ENCODE results near the gene PEAR1. TPM values are rescaled to one million over a fixed set of nuclear protein-coding genes. Genes with fewer than 3 reads are reported as not detected.

Gene PEAR1
- total RNA-seq, 1 donor from 2014 or later: 1.8 TPM

- DNase-seq (ENCODE audit: low read depth) (peak; percentile 44), FAIRE-seq (no peak)
- no peaks in the 10 kb centered on the region for H3K27me3 ChIP-seq (ENCODE audit: control insufficient read depth, insufficient read depth, low read length)
- H3K4me3 ChIP-seq (ENCODE audit: low read depth, low read length): no peak overlapping the region
- peaks cover 25% of the 10 kb centered on the region for H3K36me3 ChIP-seq (ENCODE audit: control insufficient read depth, insufficient read depth, low read length)
- no peak for TF ChIP-seq CTCF (IDR thresholded peaks at IDR 0.05; ENCODE audit: insufficient read depth, low read length, severe bottlenecking)
Measured at GRCh38 chr1:156957634-156958033, 64.1 kb downstream of the PEAR1 start.

- DNase-seq (ENCODE audit: low read depth): no peak
- FAIRE-seq: no peak
- peaks cover 30% of the 10 kb centered on the region for H3K36me3 ChIP-seq (ENCODE audit: control insufficient read depth, insufficient read depth, low read length)
- H3K27me3 ChIP-seq (ENCODE audit: control insufficient read depth, insufficient read depth, low read length): no peaks in the 10 kb centered on the region
- no peak for TF ChIP-seq CTCF (IDR thresholded peaks at IDR 0.05; ENCODE audit: insufficient read depth, low read length, severe bottlenecking)
- H3K4me3 ChIP-seq (ENCODE audit: low read depth, low read length): no peak overlapping the region
Measured at GRCh38 chr1:156958247-156958714, 64.8 kb downstream of the PEAR1 start.

DNA sequence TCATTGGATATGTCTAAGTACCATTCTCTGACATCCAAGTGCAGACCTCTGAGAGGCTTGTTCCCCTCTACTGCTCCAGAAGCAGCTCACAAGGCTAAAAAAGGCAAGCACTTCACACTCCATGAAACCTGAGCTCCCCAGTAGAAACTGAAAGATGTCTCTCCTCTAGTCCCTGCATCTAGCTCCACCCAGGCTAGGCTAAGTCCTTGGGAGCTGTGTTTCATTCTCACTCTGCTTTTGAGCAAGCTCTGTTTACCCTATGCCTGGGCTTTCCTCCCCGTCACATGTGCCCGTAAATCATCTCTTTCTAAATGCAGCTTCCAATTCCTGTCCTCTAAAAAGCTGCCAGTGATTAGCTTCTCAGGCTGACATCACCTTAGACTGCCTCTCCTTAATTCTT is 65.9 kb downstream of the PEAR1 start:
- TF ChIP-seq CTCF (IDR thresholded peaks at IDR 0.05; ENCODE audit: insufficient read depth, low read length, severe bottlenecking): no peak
- H3K27me3 ChIP-seq (ENCODE audit: control insufficient read depth, insufficient read depth, low read length): no peaks in the 10 kb centered on the region
- FAIRE-seq: no peak
- H3K36me3 ChIP-seq (ENCODE audit: control insufficient read depth, insufficient read depth, low read length): peaks cover 32% of the 10 kb centered on the region
- H3K4me3 ChIP-seq (ENCODE audit: low read depth, low read length): no peak overlapping the region
- no peak for DNase-seq (ENCODE audit: low read depth)

DNA sequence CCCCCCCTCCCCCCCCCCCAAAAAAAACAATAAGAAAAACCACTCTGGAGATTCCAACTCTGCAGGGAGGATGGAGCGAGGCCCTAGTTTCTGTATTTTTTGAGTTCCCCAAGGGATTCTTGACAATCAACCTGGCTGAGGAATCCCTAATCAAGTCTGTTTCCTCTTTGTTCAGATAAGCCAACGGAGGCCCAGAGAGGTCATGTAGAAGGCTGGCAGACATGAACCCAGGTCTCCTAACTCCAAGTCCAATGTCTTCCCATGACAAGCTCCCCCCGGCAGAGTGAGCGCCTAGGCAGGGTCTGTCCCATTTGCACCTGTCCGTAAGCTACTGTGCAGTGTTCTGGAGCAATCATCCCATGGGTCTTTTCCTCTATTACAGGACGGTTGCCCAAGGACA is 66.4 kb downstream of the PEAR1 start:
- H3K4me3 ChIP-seq (ENCODE audit: low read depth, low read length): no peak overlapping the region
- FAIRE-seq (no peak), DNase-seq (ENCODE audit: low read depth) (no peak)
- H3K27me3 ChIP-seq (ENCODE audit: control insufficient read depth, insufficient read depth, low read length): no peaks in the 10 kb centered on the region
- TF ChIP-seq CTCF (IDR thresholded peaks at IDR 0.05; ENCODE audit: insufficient read depth, low read length, severe bottlenecking): no peak
- peaks cover 32% of the 10 kb centered on the region for H3K36me3 ChIP-seq (ENCODE audit: control insufficient read depth, insufficient read depth, low read length)

- no peak for FAIRE-seq
- no peak for TF ChIP-seq CTCF (IDR thresholded peaks at IDR 0.05; ENCODE audit: insufficient read depth, low read length, severe bottlenecking)
- DNase-seq (ENCODE audit: low read depth): no peak
- Histone ChIP-seq H3K27me3 (ENCODE audit: control insufficient read depth, insufficient read depth, low read length) (no peaks in the 10 kb centered on the region), H3K36me3 (ENCODE audit: control insufficient read depth, insufficient read depth, low read length) (peaks cover 23% of the 10 kb centered on the region), H3K4me3 (ENCODE audit: low read depth, low read length) (no peak overlapping the region)
Measured at GRCh38 chr1:156961709-156962108, 68.2 kb downstream of the PEAR1 start.

DNA sequence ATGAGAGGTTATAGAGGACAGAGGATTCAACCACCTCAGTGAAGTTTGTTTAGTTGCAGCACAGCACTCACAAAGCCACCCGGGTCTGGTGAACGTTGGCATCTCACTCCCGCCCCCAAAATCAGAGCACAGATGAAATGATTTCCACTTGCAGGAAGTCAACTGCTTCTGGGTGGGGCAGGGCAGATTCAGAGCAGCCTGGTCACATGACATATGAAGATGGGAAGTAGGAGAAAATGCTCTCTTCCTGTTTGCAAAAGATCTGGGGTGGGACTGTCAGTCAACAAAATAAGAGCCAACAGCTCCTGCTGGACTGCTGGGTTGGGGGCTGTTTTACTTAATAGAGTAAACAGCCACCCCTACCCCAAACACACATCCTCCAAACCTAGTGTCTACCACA is 70.1 kb downstream of the PEAR1 start:
- H3K36me3 ChIP-seq (ENCODE audit: control insufficient read depth, insufficient read depth, low read length): peaks cover 21% of the 10 kb centered on the region
- TF ChIP-seq CTCF (IDR thresholded peaks at IDR 0.05; ENCODE audit: insufficient read depth, low read length, severe bottlenecking): no peak
- DNase-seq (ENCODE audit: low read depth): no peak
- no peaks in the 10 kb centered on the region for H3K27me3 ChIP-seq (ENCODE audit: control insufficient read depth, insufficient read depth, low read length)
- no peak overlapping the region for H3K4me3 ChIP-seq (ENCODE audit: low read depth, low read length)
- FAIRE-seq: no peak

Data from bronchial epithelial cell (primary cell).